HepG2 (cell line): ENCODE data around the gene NT5C. TPM values are rescaled to one million over a fixed set of nuclear protein-coding genes. Genes with fewer than 3 reads are reported as not detected.

Experiments
- AGO2 ChIP-seq: fragments of 200-400 bp; formaldehyde crosslinking; optimal IDR thresholded peaks from 2 replicates; pipeline ENCODE3; 2017; ENCODE audit warnings: mild to moderate bottlenecking, low read depth, low read length, moderate library complexity
- GATAD1 ChIP-seq: IDR thresholded peaks from 2 replicates; pipeline ENCODE4 v1.6.1; 2016; ENCODE audit warnings: missing genetic modification reagents, missing compliant biosample characterization
- HNF4G ChIP-seq, 2 experiments: sonication (generic) in 1 of 2; formaldehyde crosslinking in 1 of 2; IDR thresholded peaks; 2 replicates each; pipeline versions ENCODE4 v1.4.0 to v1.6.1; 2011 to 2020; ENCODE audit warnings: borderline replicate concordance in 2 of 2, low read depth in 2 of 2, mild to moderate bottlenecking in 2 of 2, low read length in 1 of 2, missing genetic modification reagents in 1 of 2, moderate library complexity in 1 of 2
- KDM3A ChIP-seq: IDR thresholded peaks from 2 replicates; pipeline ENCODE4 v1.6.1; 2018; ENCODE audit warnings: low read depth, missing compliant biosample characterization
- KDM6A ChIP-seq: IDR thresholded peaks from 2 replicates; pipeline ENCODE4 v1.6.1; 2016; ENCODE audit warnings: low read depth
- NFE2 ChIP-seq: sonication (generic); formaldehyde crosslinking; IDR thresholded peaks from 2 replicates; pipeline ENCODE4 v1.4.0; 2020; ENCODE audit warnings: missing genetic modification reagents
- RARA ChIP-seq: IDR thresholded peaks from 2 replicates; pipeline ENCODE4 v1.6.1; 2016; ENCODE audit warnings: missing genetic modification reagents, missing compliant biosample characterization
- RARG ChIP-seq: sonication (generic); formaldehyde crosslinking; IDR thresholded peaks from 2 replicates; pipeline ENCODE4 v1.4.0; 2020; ENCODE audit warnings: low read depth, mild to moderate bottlenecking, missing genetic modification reagents
- THYN1 ChIP-seq: sonication (generic); formaldehyde crosslinking; IDR thresholded peaks from 2 replicates; pipeline ENCODE4 v1.8.1; 2023; ENCODE audit warnings: low read depth, mild to moderate bottlenecking, moderate library complexity, missing genetic modification reagents, borderline replicate concordance
- ZNF383 ChIP-seq: sonication (generic); formaldehyde crosslinking; IDR thresholded peaks from 2 replicates; pipeline ENCODE4 v1.4.0; 2020; ENCODE audit warnings: missing genetic modification reagents, mild to moderate bottlenecking, borderline replicate concordance
- ZNF432 ChIP-seq: sonication (generic); formaldehyde crosslinking; IDR thresholded peaks from 2 replicates; pipeline ENCODE4 v1.5.0; 2020; ENCODE audit warnings: missing genetic modification reagents, mild to moderate bottlenecking, borderline replicate concordance
- ZNF557 ChIP-seq: sonication (generic); formaldehyde crosslinking; IDR thresholded peaks from 2 replicates; pipeline ENCODE4 v1.4.0; 2020; ENCODE audit warnings: missing genetic modification reagents
- ZNF569 ChIP-seq: sonication (generic); formaldehyde crosslinking; IDR thresholded peaks from 2 replicates; pipeline ENCODE4 v1.5.0; 2020; ENCODE audit warnings: mild to moderate bottlenecking, missing genetic modification reagents, moderate library complexity, borderline replicate concordance
- polyA plus RNA-seq, 8 experiments: library from polyadenylated mRNA; depleted of rRNA in 3 of 8; stranded (reverse) in 7 of 8; unstranded in 1 of 8; fragments of >200 nt; fragmentation: Illumina TruSeq in 4 of 8; extraction: Trizol in 4 of 8; gene quantifications; 2 replicates each; pipeline versions ENCODE4 v1.2.1 to v1.2.3, GENCODE V29; 2011 to 2016; ENCODE audit warnings: low read depth in 4 of 8, missing spikeins in 1 of 8, mixed read lengths in 1 of 8; ENCODE audit not compliant: insufficient read depth in 1 of 8
- total RNA-seq, 5 experiments: library from RNA; depleted of rRNA; stranded (reverse); fragments of >200 nt; fragmentation: Illumina TruSeq; extraction: Trizol; gene quantifications; 2 replicates each; pipeline ENCODE4 v1.2.3, GENCODE V29; 2016; ENCODE audit warnings: low read depth in 1 of 5
- TF ChIP-seq, protein P1 (sequence below): fragments of 450-650 bp; IDR thresholded peaks from 2 replicates; pipeline ENCODE4 v1.6.1; 2017
- TF ChIP-seq, protein P2 (sequence below): sonication (generic); formaldehyde crosslinking; IDR thresholded peaks from 2 replicates; pipeline ENCODE4 v1.4.0; 2020; ENCODE audit warnings: missing genetic modification reagents, borderline replicate concordance
- TF ChIP-seq, protein P3 (sequence below): sonication (generic); formaldehyde crosslinking; IDR thresholded peaks from 2 replicates; pipeline ENCODE4 v1.8.1; 2023; ENCODE audit warnings: mild to moderate bottlenecking, moderate library complexity, missing genetic modification reagents
- TF ChIP-seq, protein P4 (sequence below): sonication (generic); formaldehyde crosslinking; IDR thresholded peaks from 2 replicates; pipeline ENCODE4 v1.4.0; 2020; ENCODE audit warnings: low read depth, missing genetic modification reagents

NT5C gene
- total and polyA plus RNA-seq, 2 of the 13 experiments (the other 11 are each of a cell fraction or from before 2014, with no cell fraction given) = 42.8 to 48.6 TPM

DNA sequence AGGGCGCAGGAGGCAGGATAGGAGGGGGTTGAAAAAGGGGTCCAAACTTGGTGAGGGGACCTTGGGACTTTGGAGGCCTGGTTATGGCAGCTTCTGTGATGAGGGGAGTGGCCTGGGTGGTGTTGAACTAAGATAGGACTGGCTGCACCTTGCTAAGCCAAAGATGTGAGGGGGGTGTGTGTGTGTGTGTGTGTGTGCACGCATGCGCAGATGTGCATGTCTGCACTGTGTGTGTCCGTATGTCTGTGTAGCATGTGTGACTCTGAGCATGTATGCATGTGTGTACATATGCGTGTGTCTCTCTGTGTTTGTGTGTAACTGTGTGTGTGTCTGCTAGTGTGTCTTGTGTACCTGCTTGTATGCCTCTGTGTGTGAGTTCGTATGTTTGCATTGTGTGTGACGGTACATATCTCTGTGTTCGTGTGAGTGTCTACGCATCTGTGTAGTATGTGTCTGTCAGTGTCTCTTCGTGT, 39.7 kb downstream of the NT5C start (continued):
- TF ChIP-seq, protein P1, sequence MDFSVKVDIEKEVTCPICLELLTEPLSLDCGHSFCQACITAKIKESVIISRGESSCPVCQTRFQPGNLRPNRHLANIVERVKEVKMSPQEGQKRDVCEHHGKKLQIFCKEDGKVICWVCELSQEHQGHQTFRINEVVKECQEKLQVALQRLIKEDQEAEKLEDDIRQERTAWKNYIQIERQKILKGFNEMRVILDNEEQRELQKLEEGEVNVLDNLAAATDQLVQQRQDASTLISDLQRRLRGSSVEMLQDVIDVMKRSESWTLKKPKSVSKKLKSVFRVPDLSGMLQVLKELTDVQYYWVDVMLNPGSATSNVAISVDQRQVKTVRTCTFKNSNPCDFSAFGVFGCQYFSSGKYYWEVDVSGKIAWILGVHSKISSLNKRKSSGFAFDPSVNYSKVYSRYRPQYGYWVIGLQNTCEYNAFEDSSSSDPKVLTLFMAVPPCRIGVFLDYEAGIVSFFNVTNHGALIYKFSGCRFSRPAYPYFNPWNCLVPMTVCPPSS = no peak
- TF ChIP-seq RARA (no peak), KDM6A (CRISPR knock-in tag) (no peak), ZNF383 (CRISPR knock-in tag) (no peak), HNF4G (IDR thresholded peaks at IDR 0.05; ENCODE audit: borderline replicate concordance, low read depth, low read length) (no peak; the same call in 1 of the 2 replicates), HNF4G (CRISPR knock-in tag; IDR thresholded peaks at IDR 0.05; ENCODE audit: borderline replicate concordance, low read depth) (no peak), ZNF569 (CRISPR knock-in tag) (no peak), ZNF432 (no peak), THYN1 (CRISPR knock-in tag) (no peak), AGO2 (no peak), NFE2 (no peak), RARG (CRISPR knock-in tag) (no peak), GATAD1 (CRISPR knock-in tag) (0 out of 2 replicates have a peak, but pooled peaks have one; percentile 10), KDM3A (CRISPR knock-in tag) (no peak), ZNF557 (CRISPR knock-in tag) (no peak)
- TF ChIP-seq, protein P2, sequence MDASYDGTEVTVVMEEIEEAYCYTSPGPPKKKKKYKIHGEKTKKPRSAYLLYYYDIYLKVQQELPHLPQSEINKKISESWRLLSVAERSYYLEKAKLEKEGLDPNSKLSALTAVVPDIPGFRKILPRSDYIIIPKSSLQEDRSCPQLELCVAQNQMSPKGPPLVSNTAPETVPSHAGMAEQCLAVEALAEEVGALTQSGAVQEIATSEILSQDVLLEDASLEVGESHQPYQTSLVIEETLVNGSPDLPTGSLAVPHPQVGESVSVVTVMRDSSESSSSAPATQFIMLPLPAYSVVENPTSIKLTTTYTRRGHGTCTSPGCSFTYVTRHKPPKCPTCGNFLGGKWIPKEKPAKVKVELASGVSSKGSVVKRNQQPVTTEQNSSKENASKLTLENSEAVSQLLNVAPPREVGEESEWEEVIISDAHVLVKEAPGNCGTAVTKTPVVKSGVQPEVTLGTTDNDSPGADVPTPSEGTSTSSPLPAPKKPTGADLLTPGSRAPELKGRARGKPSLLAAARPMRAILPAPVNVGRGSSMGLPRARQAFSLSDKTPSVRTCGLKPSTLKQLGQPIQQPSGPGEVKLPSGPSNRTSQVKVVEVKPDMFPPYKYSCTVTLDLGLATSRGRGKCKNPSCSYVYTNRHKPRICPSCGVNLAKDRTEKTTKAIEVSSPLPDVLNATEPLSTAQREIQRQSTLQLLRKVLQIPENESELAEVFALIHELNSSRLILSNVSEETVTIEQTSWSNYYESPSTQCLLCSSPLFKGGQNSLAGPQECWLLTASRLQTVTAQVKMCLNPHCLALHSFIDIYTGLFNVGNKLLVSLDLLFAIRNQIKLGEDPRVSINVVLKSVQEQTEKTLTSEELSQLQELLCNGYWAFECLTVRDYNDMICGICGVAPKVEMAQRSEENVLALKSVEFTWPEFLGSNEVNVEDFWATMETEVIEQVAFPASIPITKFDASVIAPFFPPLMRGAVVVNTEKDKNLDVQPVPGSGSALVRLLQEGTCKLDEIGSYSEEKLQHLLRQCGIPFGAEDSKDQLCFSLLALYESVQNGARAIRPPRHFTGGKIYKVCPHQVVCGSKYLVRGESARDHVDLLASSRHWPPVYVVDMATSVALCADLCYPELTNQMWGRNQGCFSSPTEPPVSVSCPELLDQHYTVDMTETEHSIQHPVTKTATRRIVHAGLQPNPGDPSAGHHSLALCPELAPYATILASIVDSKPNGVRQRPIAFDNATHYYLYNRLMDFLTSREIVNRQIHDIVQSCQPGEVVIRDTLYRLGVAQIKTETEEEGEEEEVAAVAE = no peak
- TF ChIP-seq, protein P3, sequence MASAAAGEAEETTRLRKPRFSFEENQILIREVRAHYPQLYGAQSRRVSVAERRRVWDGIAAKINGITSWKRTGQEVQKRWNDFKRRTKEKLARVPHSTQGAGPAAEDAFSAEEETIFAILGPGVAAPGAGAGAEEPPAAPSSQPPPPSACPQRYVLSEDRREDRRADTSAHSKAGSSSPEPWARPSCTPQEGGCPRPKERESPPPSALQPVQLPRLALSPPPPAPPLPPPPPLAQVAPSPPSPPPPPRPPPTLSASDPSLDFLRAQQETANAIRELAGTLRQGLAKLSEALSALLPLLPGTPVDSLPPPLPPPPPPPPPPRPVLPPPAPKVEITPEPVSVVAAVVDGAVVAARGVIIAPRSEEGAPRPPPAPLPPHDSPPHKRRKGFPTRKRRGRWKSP (CRISPR knock-in tag) = no peak
- TF ChIP-seq, protein P4, sequence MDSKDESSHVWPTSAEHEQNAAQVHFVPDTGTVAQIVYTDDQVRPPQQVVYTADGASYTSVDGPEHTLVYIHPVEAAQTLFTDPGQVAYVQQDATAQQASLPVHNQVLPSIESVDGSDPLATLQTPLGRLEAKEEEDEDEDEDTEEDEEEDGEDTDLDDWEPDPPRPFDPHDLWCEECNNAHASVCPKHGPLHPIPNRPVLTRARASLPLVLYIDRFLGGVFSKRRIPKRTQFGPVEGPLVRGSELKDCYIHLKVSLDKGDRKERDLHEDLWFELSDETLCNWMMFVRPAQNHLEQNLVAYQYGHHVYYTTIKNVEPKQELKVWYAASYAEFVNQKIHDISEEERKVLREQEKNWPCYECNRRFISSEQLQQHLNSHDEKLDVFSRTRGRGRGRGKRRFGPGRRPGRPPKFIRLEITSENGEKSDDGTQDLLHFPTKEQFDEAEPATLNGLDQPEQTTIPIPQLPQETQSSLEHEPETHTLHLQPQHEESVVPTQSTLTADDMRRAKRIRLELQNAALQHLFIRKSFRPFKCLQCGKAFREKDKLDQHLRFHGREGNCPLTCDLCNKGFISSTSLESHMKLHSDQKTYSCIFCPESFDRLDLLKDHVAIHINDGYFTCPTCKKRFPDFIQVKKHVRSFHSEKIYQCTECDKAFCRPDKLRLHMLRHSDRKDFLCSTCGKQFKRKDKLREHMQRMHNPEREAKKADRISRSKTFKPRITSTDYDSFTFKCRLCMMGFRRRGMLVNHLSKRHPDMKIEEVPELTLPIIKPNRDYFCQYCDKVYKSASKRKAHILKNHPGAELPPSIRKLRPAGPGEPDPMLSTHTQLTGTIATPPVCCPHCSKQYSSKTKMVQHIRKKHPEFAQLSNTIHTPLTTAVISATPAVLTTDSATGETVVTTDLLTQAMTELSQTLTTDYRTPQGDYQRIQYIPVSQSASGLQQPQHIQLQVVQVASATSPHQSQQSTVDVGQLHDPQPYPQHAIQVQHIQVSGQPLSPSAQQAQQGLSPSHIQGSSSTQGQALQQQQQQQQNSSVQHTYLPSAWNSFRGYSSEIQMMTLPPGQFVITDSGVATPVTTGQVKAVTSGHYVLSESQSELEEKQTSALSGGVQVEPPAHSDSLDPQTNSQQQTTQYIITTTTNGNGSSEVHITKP (CRISPR knock-in tag) = no peak
